PC-3 (cell line): Measurements from ENCODE around the gene MTHFD1L. TPM values are rescaled to one million over a fixed set of nuclear protein-coding genes. Genes with fewer than 3 reads are reported as not detected.

ENCODE experiments used
- ATAC-seq: fragments of 200-7000 bp; cut with Tn5 transposase; 2 replicates; pipeline ENCODE4 v1.9.1; 2020; ENCODE audit warnings: mild to moderate bottlenecking, moderate library complexity
- BruUV-seq: library from RNA; stranded (reverse); fragments of 400-500 nt; replicated peaks from 2 replicates; lab custom pipeline; 2021; lab: Mats Ljungman, UMichigan
- CTCF ChIA-PET: fragments of 300-600 bp; sonication (Branson Sonifier 250); formaldehyde crosslinking; loops from one replicate; lab custom pipeline; 2022; ENCODE audit warnings: antibody characterized with exemption; lab: Charles Lee
- POLR2A ChIA-PET: fragments of 300-600 bp; sonication (Branson Sonifier 250); formaldehyde crosslinking; loops from one replicate; lab custom pipeline; 2022; ENCODE audit warnings: antibody characterized with exemption; ENCODE audit not compliant: unreplicated experiment; lab: Charles Lee
- DNase-seq: peaks from one replicate; pipeline ENCODE4 v3.0.0-alpha.2; 2015
- H2AFZ ChIP-seq: fragments of 300-600 bp; sonication (generic); 2 replicates; pipeline ENCODE4 v1.6.0; 2016; ENCODE audit warnings: antibody characterized with exemption, low read length
- H3F3A ChIP-seq: fragments of 300-600 bp; sonication (generic); one replicate; pipeline ENCODE4 v1.6.0; 2017; ENCODE audit warnings: antibody characterized with exemption, low read length, control low read depth, mild to moderate bottlenecking; ENCODE audit not compliant: unreplicated experiment
- H3K27ac ChIP-seq: fragments of 300-600 bp; sonication (generic); 2 replicates; pipeline ENCODE4 v1.5.1; 2016; ENCODE audit warnings: mild to moderate bottlenecking, low read length
- H3K27me3 ChIP-seq: fragments of 300-600 bp; sonication (generic); 2 replicates; pipeline ENCODE4 v1.6.1; 2016; ENCODE audit warnings: low read length, mixed read lengths
- H3K36me3 ChIP-seq: fragments of 300-600 bp; sonication (generic); 2 replicates; pipeline ENCODE4 v1.6.1; 2016; ENCODE audit warnings: low read depth, mixed run types, low read length, mixed read lengths
- H3K4me1 ChIP-seq: fragments of 300-600 bp; sonication (generic); 2 replicates; pipeline ENCODE4 v1.5.1; 2016; ENCODE audit warnings: low read length; ENCODE audit not compliant: insufficient read depth
- H3K4me2 ChIP-seq: fragments of 300-600 bp; sonication (generic); 2 replicates; pipeline ENCODE4 v1.6.0; 2016; ENCODE audit warnings: low read length
- H3K4me3 ChIP-seq: fragments of 300-600 bp; sonication (generic); 2 replicates; pipeline ENCODE4 v1.5.1; 2016; ENCODE audit warnings: mild to moderate bottlenecking, low read length, mixed read lengths
- H3K79me2 ChIP-seq: fragments of 300-600 bp; sonication (generic); 2 replicates; pipeline ENCODE4 v1.6.1; 2017; ENCODE audit warnings: low read length, mixed read lengths
- H3K9ac ChIP-seq: fragments of 300-600 bp; sonication (generic); 2 replicates; pipeline ENCODE4 v1.6.0; 2016; ENCODE audit warnings: mild to moderate bottlenecking, low read length
- H3K9me2 ChIP-seq: fragments of 300-600 bp; sonication (generic); replicated peaks from 2 replicates; pipeline ENCODE4 v1.6.1; 2016; ENCODE audit warnings: mixed run types, low read length, mixed read lengths
- H3K9me3 ChIP-seq: fragments of 300-600 bp; sonication (generic); 2 replicates; pipeline ENCODE4 v1.6.1; 2016; ENCODE audit warnings: low read length, mixed read lengths
- H4K20me1 ChIP-seq: fragments of 300-600 bp; sonication (generic); 2 replicates; pipeline ENCODE4 v1.6.1; 2016; ENCODE audit warnings: low read length, mixed read lengths
- EZH2 ChIP-seq: fragments of 300-600 bp; sonication (generic); IDR thresholded peaks from one replicate; pipeline ENCODE4 v1.6.1; 2017; ENCODE audit warnings: antibody characterized with exemption, mild to moderate bottlenecking, low read length; ENCODE audit not compliant: unreplicated experiment
- EZH2phosphoT487 ChIP-seq: fragments of 300-600 bp; sonication (generic); IDR thresholded peaks from 2 replicates; pipeline ENCODE4 v1.6.1; 2018; ENCODE audit warnings: mild to moderate bottlenecking, antibody characterized with exemption, low read length, borderline replicate concordance
- intact Hi-C: fragments of 100-400 bp; cut with micrococcal nuclease; formaldehyde crosslinking; loops from 2 replicates; pipeline ENCODE4 v1.9.0; 2023
- total RNA-seq: library from RNA; depleted of rRNA; stranded (reverse); fragments of >200 nt; gene quantifications from 2 replicates; pipeline ENCODE4 v1.2.3, GENCODE V29; 2014
- TF ChIP-seq, protein P1 (sequence below): fragments of 300-600 bp; sonication (generic); conservative IDR thresholded peaks from 2 replicates; pipeline ENCODE4 v1.5.1; 2017; ENCODE audit warnings: antibody characterized with exemption, low read depth, mild to moderate bottlenecking, low read length

The MTHFD1L gene
- total RNA-seq, 1 experiment from 2014 or later, result 11.9 TPM

DNA sequence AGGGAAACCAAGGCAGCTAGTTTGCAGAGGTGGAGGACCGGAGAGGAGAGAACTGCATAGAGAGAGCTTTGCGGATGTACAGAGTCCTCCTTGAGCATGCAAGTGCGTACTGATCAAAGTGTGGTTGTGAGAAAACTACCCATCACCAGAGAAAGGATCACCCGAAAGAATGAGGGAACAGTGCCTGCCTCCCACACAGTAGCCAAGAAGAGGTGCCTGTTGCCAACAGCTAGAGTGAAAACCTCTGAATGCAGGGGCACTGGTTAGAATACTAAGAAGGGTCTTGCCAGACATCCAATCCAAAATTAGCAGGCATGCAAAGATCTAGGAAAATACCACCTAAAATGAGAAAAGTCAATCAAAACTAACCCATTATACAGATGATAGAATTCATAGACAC, 207.6 kb downstream of the MTHFD1L start:
- H3K36me3 ChIP-seq, result peaks cover 9% of the 10 kb centered on the region; the same call in 1 of the 2 replicates
- ChIA-PET CTCF (no interaction called here), POLR2A (no interaction called here)
- DNase-seq (no peak), ATAC-seq (no peak)
- intact Hi-C loops, result no loop called here
- peak overlapping the region; percentile 15; the same call in 1 of the 2 replicates for H3K27ac ChIP-seq
- H3F3A ChIP-seq, result peaks cover 11% of the 10 kb centered on the region
- H3K9me2 ChIP-seq, result no peaks in the 10 kb centered on the region
- no peak overlapping the region for H3K9ac ChIP-seq
- 0 out of 2 replicates have a peak, but pooled peaks cover 14% of the 10 kb centered on the region for H3K79me2 ChIP-seq
- no peak overlapping the region for H3K4me3 ChIP-seq
- H4K20me1 ChIP-seq, result no peaks in the 10 kb centered on the region
- H3K9me3 ChIP-seq, result no peaks in the 10 kb centered on the region
- H3K27me3 ChIP-seq, result no peaks in the 10 kb centered on the region
- H3K4me1 ChIP-seq, result peaks cover 47% of the 10 kb centered on the region
- H2AFZ ChIP-seq, result no peak overlapping the region
- no peak overlapping the region for H3K4me2 ChIP-seq
- no TSS peak for BruUV-seq
- TF ChIP-seq, protein P1, sequence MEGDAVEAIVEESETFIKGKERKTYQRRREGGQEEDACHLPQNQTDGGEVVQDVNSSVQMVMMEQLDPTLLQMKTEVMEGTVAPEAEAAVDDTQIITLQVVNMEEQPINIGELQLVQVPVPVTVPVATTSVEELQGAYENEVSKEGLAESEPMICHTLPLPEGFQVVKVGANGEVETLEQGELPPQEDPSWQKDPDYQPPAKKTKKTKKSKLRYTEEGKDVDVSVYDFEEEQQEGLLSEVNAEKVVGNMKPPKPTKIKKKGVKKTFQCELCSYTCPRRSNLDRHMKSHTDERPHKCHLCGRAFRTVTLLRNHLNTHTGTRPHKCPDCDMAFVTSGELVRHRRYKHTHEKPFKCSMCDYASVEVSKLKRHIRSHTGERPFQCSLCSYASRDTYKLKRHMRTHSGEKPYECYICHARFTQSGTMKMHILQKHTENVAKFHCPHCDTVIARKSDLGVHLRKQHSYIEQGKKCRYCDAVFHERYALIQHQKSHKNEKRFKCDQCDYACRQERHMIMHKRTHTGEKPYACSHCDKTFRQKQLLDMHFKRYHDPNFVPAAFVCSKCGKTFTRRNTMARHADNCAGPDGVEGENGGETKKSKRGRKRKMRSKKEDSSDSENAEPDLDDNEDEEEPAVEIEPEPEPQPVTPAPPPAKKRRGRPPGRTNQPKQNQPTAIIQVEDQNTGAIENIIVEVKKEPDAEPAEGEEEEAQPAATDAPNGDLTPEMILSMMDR, result no peak
- TF ChIP-seq EZH2, result no peak

DNA sequence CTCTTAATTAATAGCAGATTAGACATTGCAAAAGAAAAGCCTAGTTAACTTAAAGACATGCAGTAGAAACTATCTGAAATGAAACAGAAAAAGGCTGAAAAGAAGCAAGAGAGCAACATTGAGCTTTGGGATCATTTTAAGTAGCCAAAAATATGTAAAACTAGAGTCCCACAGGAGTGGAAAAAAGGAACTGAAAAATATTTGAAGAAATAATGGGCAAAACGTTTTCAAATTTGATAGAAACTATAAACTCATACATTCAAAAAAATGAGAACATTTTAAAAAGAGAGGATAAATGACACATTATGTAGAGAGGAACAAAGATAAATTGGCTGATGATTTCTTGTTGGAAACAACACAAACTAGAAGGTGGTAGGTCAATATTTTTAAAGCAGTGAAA, 208.2 kb downstream of the MTHFD1L start:
- no peak overlapping the region for H3K9ac ChIP-seq
- 0 out of 2 replicates have a peak, but pooled peaks cover 14% of the 10 kb centered on the region for H3K79me2 ChIP-seq
- no peak overlapping the region for H3K4me2 ChIP-seq
- H3K9me3 ChIP-seq, result no peaks in the 10 kb centered on the region
- H3K36me3 ChIP-seq, result peaks cover 9% of the 10 kb centered on the region; the same call in 1 of the 2 replicates
- no peak overlapping the region for H3K4me3 ChIP-seq
- H3K27me3 ChIP-seq, result no peaks in the 10 kb centered on the region
- no TSS peak for BruUV-seq
- H3F3A ChIP-seq, result peaks cover 5% of the 10 kb centered on the region
- TF ChIP-seq EZH2phosphoT487 (no peak), EZH2 (no peak)
- TF ChIP-seq, protein P1, result no peak
- peak overlapping the region; percentile 15 for H3K27ac ChIP-seq
- H3K4me1 ChIP-seq, result peaks cover 42% of the 10 kb centered on the region
- no peaks in the 10 kb centered on the region for H3K9me2 ChIP-seq
- ChIA-PET POLR2A (no interaction called here), CTCF (no interaction called here)
- ATAC-seq (no peak), DNase-seq (no peak)
- no peak overlapping the region for H2AFZ ChIP-seq
- H4K20me1 ChIP-seq, result no peaks in the 10 kb centered on the region
- intact Hi-C loops, result no loop called here

DNA sequence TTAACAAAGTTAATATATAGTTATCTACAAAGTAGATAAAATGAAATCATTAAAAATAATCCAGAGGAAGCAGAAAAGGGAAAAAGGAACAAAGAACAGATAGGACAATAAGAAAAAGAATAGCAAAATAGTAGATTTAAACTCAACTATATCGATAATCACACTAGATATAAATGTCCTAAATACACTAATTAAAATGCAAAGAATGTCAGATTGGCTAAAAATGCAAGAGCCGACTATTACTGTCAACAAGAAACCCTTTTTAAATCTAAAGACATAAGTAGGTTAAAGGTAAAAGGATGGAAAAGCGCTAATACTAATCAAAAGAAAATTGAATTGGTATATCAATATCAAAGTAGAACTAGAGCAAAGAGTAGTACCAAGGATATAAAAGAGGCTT, 209.5 kb downstream of the MTHFD1L start:
- 0 out of 2 replicates have a peak, but pooled peaks cover 6% of the 10 kb centered on the region for H3K79me2 ChIP-seq
- peaks cover 29% of the 10 kb centered on the region for H3K4me1 ChIP-seq
- intact Hi-C loops, result no loop called here

More for the DNA sequence above, 209.5 kb downstream of the MTHFD1L start:
- H3K9me2 ChIP-seq, result no peaks in the 10 kb centered on the region
- BruUV-seq, result no TSS peak
- no peak for ATAC-seq
- H3K27ac ChIP-seq, result peak overlapping the region; percentile 93
- peak overlapping the region; percentile 66 for H3K9ac ChIP-seq
- no peak for DNase-seq
- H3K4me2 ChIP-seq, result peak overlapping the region; percentile 8; the same call in 1 of the 2 replicates
- H2AFZ ChIP-seq, result no peak overlapping the region
- peaks cover 5% of the 10 kb centered on the region; the same call in 1 of the 2 replicates for H3K36me3 ChIP-seq
- no peak for TF ChIP-seq EZH2
- TF ChIP-seq EZH2phosphoT487, result no peak
- TF ChIP-seq, protein P1, result no peak
- H3F3A ChIP-seq, result no peaks in the 10 kb centered on the region
- no peaks in the 10 kb centered on the region for H4K20me1 ChIP-seq
- H3K27me3 ChIP-seq, result no peaks in the 10 kb centered on the region
- no peak overlapping the region for H3K4me3 ChIP-seq
- ChIA-PET CTCF (no interaction called here), POLR2A (no interaction called here)
- no peaks in the 10 kb centered on the region for H3K9me3 ChIP-seq
